Esophagus (tissue), 2 donors: ENCODE measurements around the gene RHCG. TPM values are rescaled to one million over a fixed set of nuclear protein-coding genes. Genes with fewer than 3 reads are reported as not detected.

Experiments
- H3K27ac ChIP-seq, 2 donors: one replicate each; pipeline ENCODE4 v1.5.1; 2013; ENCODE audit warnings: low read depth in 2 of 2, mild to moderate bottlenecking in 2 of 2, inconsistent platforms in 1 of 2, low read length in 1 of 2, moderate library complexity in 1 of 2
- H3K27me3 ChIP-seq, 2 donors: one replicate each; pipeline ENCODE4 v1.6.1; 2013; ENCODE audit warnings: low read length in 2 of 2, control low read depth in 1 of 2, mild to moderate bottlenecking in 1 of 2; ENCODE audit not compliant: insufficient read depth in 2 of 2, control insufficient read depth in 1 of 2
- H3K36me3 ChIP-seq, 2 donors: one replicate each; pipeline ENCODE4 v1.6.1; 2013; ENCODE audit warnings: low read length in 1 of 2; ENCODE audit not compliant: control insufficient read depth in 2 of 2, insufficient read depth in 2 of 2
- H3K4me1 ChIP-seq, 2 donors: one replicate each; pipeline ENCODE4 v1.6.1; 2013; ENCODE audit warnings: low read length in 1 of 2; ENCODE audit not compliant: control insufficient read depth in 2 of 2, insufficient read depth in 2 of 2
- H3K4me3 ChIP-seq, 2 donors: one replicate each; pipeline ENCODE4 v1.5.1; 2013; ENCODE audit warnings: low read length in 2 of 2, mild to moderate bottlenecking in 2 of 2, low read depth in 1 of 2, moderate library complexity in 1 of 2
- H3K9me3 ChIP-seq, 2 donors: one replicate each; pipeline ENCODE4 v1.6.1; 2013; ENCODE audit warnings: mild to moderate bottlenecking in 2 of 2, low read depth in 1 of 2, low read length in 1 of 2, moderate library complexity in 1 of 2; ENCODE audit not compliant: control insufficient read depth in 2 of 2, insufficient read depth in 1 of 2
- WGBS, 2 donors: extraction: QIAGEN DNeasy Blood & Tissue Kit; methylation state at CpG; one replicate each; pipeline ENCODE4 v1.1.7; 2013; 5-methylcytosine and 5-hydroxymethylcytosine counted together
- polyA plus RNA-seq, 2 donors: library from polyadenylated mRNA; stranded (reverse); fragments of 200-250 nt; gene quantifications; one replicate each; pipeline ENCODE4 v1.2.3, GENCODE V29; 2013
- donor health status: healthy with polysubstance abuse.
- donor health status: Bipolar disorder and iron deficiency.

RHCG gene
- polyA plus RNA-seq, 2 donors, result 3,283 to 3,991 TPM

DNA sequence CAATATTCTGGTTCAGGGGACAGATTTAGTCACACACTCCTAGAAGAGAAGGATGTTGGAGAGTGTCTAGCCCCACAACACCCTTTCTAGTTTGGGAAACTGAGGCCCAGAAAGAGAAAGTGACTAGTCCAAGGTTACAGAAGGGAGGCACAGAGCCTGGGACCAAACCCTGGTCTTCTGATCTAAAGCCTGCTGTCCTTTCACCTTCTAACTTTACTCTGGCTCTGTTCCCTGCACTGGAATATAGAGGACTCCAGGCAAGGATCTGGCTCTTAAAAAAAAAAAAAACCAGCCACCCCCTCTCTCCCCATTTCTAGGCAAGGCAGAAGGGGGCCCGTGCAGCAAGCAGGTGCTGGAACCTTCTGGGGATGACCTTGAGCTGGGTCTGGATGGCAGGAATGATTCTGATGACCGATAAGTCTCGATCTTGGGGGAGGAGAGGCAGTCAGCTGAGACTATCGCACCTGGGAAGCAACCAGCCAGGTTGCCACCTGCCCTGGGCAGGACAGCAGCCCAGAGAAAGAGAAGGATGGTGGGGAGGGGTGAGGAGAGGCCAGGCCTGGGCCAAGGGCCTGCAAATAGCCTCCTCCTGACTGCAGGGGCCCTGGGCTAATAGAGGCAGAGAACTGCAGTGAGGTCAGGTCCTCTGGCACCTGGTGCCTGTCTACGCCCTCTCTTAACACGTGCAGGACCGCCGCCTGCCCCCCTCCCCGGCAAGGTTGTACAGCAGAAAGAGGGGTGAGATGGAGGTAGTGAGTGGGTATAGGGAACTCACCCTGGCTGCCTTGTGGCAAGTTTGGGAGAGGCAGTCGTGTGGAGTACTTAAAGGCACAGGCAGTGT is 30.4 kb upstream of the RHCG start:
- H3K9me3 ChIP-seq, result peaks cover 0 to 2% of the 10 kb centered on the region in 2 donors
- WGBS, 2 donors, result 71 to 78% methylated on average over 10 of the region's 10 CpGs

DNA sequence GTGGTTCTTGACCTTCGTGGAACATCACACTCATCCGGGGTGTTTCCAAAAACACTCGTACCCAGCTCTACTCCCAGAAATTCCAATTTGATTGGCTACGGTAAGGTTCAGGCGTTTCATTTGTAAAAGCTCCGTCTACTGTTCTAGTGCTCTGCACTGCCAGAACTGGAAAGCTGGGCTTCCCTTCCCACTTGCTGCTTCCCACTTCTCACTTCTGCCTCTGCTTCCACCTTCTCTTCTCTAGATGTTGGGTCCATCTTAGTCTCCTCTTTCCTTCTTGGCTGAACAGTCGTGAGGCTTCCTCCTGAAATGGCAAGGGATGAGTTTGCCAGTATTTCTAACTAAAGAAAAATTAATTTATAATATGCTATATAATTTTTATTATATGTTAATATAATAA is 29.8 kb upstream of the RHCG start:
- WGBS, 2 donors, result 92 to 97% methylated on average over 7 of the region's 7 CpGs
- H3K27me3 ChIP-seq, result no peaks in the 10 kb centered on the region
- no peak overlapping the region for H3K27ac ChIP-seq
- no peaks in the 10 kb centered on the region for H3K36me3 ChIP-seq
- peaks cover 0 to 15% of the 10 kb centered on the region in 2 donors for H3K4me1 ChIP-seq
- H3K4me3 ChIP-seq, result no peak overlapping the region
- H3K9me3 ChIP-seq, result no peaks in the 10 kb centered on the region

More for the DNA sequence above, 30.4 kb upstream of the RHCG start:
- Histone ChIP-seq H3K4me3 (no peak overlapping the region), H3K27me3 (no peaks in the 10 kb centered on the region), H3K4me1 (peaks cover 0 to 15% of the 10 kb centered on the region in 2 donors), H3K36me3 (no peaks in the 10 kb centered on the region), H3K27ac (no peak overlapping the region)

DNA sequence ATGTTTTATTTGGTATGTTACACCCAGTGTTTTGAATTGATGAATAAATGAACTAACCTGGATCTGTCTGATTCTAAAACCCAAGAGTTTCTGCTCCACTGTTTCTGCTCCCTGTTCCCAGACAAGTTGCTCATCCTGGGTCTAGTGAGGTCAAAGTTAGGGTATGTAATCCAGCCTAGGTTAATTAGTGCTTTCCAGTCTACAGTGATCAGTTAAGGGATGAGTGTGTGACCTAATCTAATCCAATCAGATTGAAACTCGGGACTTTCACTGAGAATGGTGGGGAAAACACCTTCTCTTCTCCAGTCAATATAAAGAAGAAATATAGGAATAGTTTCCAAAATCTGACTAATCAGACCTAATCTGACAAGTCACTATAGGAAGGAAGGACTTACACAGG is 27.8 kb upstream of the RHCG start:
- WGBS, 2 donors, result 73 to 75% methylated on average over 1 of the region's 1 CpG
- H3K27ac ChIP-seq, result no peak overlapping the region
- no peaks in the 10 kb centered on the region for H3K36me3 ChIP-seq
- H3K9me3 ChIP-seq, result peaks cover 0 to 3% of the 10 kb centered on the region in 2 donors
- no peaks in the 10 kb centered on the region for H3K27me3 ChIP-seq
- H3K4me1 ChIP-seq, result peaks cover 0 to 11% of the 10 kb centered on the region in 2 donors
- no peak overlapping the region for H3K4me3 ChIP-seq

DNA sequence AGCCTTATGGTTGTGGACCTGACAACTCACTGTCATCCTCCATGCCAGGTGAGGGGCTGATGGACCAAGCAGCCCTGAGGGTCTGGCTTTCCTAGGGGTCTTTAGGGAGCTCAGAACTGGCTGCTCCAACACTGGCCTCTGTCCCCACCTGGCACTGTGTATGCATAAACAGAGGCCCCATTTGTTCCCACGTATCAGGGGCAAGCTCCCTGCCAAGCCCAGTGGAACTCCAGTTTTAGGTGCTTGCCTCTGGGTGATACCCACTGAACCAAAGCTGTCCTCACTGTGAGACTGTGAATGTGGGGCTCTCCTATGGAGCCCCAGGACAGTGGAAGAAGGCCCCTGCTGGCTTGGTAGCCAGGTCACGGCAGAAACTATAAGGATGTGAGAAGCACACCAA is 26.7 kb upstream of the RHCG start:
- H3K27me3 ChIP-seq, result no peaks in the 10 kb centered on the region
- peaks cover 0 to 3% of the 10 kb centered on the region in 2 donors for H3K9me3 ChIP-seq
- H3K4me1 ChIP-seq, result peaks cover 0 to 11% of the 10 kb centered on the region in 2 donors
- WGBS, 2 donors, result 66 to 67% methylated on average over 2 of the region's 2 CpGs
- no peak overlapping the region for H3K4me3 ChIP-seq
- no peaks in the 10 kb centered on the region for H3K36me3 ChIP-seq
- H3K27ac ChIP-seq, result no peak overlapping the region

DNA sequence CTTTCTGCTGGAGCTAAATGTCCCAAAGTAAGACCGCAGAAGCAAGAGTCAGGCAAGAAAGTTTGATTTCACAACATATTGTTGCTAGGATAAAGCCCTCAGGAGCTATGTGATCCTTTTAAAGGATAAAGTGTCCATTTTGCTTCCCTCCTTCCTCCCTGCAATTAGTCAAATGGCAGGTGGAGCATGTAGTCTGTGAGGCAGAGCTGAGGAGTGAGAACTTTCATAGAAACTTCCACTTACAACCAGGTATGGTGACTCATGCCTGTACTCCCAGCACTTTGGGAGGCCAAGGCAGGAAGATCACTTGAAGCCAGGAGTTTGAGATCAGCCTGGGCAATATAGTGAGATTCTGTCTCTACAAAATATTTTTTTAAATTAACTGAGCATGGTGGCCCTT is 25.2 kb upstream of the RHCG start:
- Histone ChIP-seq H3K9me3 (peaks cover 0 to 3% of the 10 kb centered on the region in 2 donors), H3K27me3 (no peaks in the 10 kb centered on the region), H3K36me3 (no peaks in the 10 kb centered on the region), H3K27ac (peak overlapping the region; percentile 66 to 86), H3K4me1 (peaks cover 0 to 6% of the 10 kb centered on the region in 2 donors), H3K4me3 (no peak overlapping the region)
- 60 to 82% methylated on average over 1 of the region's 1 CpG for WGBS, 2 donors

DNA sequence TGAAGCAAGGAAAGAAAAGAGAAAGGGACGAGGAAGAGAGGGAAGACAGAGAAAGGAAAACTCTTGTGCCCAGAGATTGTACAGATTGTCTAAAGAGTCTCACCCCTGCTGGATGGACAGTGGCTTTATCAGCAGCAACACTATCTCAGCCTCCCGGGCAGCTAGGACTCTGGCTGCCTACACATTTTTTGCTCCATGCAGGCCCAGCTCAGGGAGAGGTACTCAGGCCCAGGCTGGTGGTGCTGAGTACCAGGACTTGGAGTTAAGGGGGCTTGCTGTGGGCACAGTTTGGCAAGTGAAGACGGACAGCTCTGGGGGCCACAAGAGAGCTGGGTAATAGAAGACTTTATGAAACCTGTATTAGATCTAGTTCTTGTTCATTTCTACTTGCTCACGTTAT is 19.1 kb upstream of the RHCG start:
- Histone ChIP-seq H3K4me3 (no peak overlapping the region), H3K4me1 (peaks cover 0 to 9% of the 10 kb centered on the region in 2 donors), H3K27me3 (no peaks in the 10 kb centered on the region), H3K36me3 (no peaks in the 10 kb centered on the region), H3K9me3 (no peaks in the 10 kb centered on the region), H3K27ac (peak overlapping the region; percentile 95 to 98)
- WGBS, 2 donors, result 70 to 71% methylated on average over 4 of the region's 4 CpGs

DNA sequence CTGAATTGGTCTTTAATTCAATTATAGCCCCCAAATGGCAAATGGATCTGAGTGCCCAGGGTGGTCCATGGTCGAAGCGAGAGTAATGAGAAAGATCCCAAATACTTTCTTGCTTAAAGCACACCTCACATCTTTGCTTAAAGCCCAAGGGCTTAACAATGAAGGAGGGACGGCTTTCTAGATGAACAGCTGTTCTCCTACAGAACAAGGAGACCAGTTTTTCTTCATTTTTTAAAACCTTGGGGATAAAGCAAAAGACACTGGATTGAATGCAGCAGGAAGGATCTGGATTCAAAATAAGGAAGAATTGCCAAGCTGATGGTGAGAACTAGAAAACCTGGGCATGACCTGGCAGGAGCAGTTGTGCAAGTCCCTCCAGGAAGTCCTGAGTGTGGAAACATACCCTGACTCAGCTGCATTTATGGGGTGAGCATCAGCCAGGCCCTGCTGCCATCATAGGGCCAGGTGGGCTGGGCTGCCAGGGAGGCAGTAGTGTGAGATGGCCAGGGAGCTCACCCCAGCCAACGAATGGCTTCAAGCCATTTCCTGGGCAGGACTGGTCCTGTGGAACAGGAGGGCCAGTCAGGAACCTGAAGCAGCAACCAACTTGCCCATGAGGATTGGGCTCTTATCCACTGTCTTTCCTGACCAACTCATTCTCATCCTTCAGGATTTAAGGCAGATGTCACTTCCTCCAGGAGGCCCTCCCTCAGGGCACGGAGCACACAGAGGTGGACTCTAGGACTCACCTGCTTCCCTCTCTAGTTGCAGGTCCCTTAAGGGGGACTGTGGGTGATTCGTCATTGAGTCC is 18.4 kb upstream of the RHCG start:
- Histone ChIP-seq H3K4me3 (no peak overlapping the region), H3K36me3 (no peaks in the 10 kb centered on the region), H3K4me1 (peaks cover 0 to 9% of the 10 kb centered on the region in 2 donors), H3K27ac (peak overlapping the region; percentile 95 to 98), H3K27me3 (no peaks in the 10 kb centered on the region), H3K9me3 (no peaks in the 10 kb centered on the region)
- 45 to 56% methylated on average over 6 of the region's 6 CpGs for WGBS, 2 donors

DNA sequence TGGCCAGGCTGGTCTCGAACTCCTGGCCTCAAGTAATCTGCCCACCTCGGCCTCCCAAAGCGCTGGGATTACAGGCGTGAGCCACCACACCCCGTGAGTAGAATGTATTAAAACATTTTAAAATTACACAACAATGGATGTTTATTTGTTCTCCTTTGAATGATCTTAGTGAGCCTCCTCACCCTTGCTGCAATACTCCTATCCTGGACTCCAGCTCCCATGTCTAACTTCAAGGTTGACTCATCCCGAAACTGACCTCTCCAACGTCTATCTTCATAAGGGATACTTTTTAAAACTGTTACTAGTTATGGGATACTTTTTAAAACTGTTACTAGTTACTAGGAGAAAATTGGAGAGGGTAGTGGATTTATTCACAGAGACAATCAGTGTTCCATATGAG is 17.8 kb upstream of the RHCG start:
- Histone ChIP-seq H3K27me3 (no peaks in the 10 kb centered on the region), H3K27ac (peak overlapping the region; percentile 90 to 91), H3K36me3 (no peaks in the 10 kb centered on the region), H3K4me1 (peaks cover 0 to 9% of the 10 kb centered on the region in 2 donors), H3K9me3 (no peaks in the 10 kb centered on the region), H3K4me3 (no peak overlapping the region)
- 60 to 68% methylated on average over 7 of the region's 7 CpGs for WGBS, 2 donors

DNA sequence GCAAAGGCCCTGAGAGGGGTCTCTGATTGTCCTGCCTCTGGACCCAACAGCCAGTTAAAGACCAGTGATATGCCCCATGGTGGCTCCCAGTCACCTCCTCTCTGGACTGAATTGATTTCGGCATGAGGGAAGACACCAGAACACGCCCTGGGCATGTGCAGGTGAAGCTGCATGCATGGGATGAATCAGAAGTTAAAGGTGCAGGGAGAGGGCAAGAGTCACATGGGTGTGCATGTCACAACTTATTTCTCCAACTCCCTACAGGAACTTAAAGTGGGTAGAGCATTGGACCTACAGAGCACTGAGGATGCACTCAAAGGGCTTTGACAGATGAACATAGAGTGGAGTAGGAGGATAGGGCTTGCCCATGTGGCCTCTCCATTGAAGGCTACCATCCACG is 16.9 kb upstream of the RHCG start:
- peaks cover 0 to 9% of the 10 kb centered on the region in 2 donors for H3K4me1 ChIP-seq
- no peaks in the 10 kb centered on the region for H3K36me3 ChIP-seq
- peak overlapping the region; percentile 91 to 92 for H3K27ac ChIP-seq
- H3K4me3 ChIP-seq, result no peak overlapping the region
- no peaks in the 10 kb centered on the region for H3K9me3 ChIP-seq
- H3K27me3 ChIP-seq, result no peaks in the 10 kb centered on the region
- WGBS, 2 donors, result 55 to 58% methylated on average over 3 of the region's 3 CpGs
